ENCODE data around the gene PLEKHA4.

The PLEKHA4 gene

GRCh38 chr19:48822514-48822913, 45.9 kb downstream of the PLEKHA4 start:
- no peak for DNase-seq

GRCh38 chr19:48821633-48822032, 46.8 kb downstream of the PLEKHA4 start:
- DNase-seq, result no peak

GRCh38 chr19:48819366-48819816, 49.0 kb downstream of the PLEKHA4 start:
- DNase-seq, result no peak

- DNase-seq, result no peak
Measured at GRCh38 chr19:48818234-48818820, 50.1 kb downstream of the PLEKHA4 start.

GRCh38 chr19:48817585-48818124, 50.8 kb downstream of the PLEKHA4 start:
- no peak for DNase-seq

GRCh38 chr19:48815870-48816501, 52.4 kb downstream of the PLEKHA4 start:
- DNase-seq, result no peak

- DNase-seq, result no peak
Measured at GRCh38 chr19:48814895-48815294, 53.5 kb downstream of the PLEKHA4 start.

- DNase-seq, result no peak
Measured at GRCh38 chr19:48813123-48813913, 55.1 kb downstream of the PLEKHA4 start.

- peak; percentile 83 for DNase-seq
Measured at GRCh38 chr19:48812094-48812929, 56.1 kb downstream of the PLEKHA4 start.

- DNase-seq, result no peak
Measured at GRCh38 chr19:48810151-48810550, 58.3 kb downstream of the PLEKHA4 start.

- DNase-seq, result no peak
Measured at GRCh38 chr19:48807590-48808308, 60.7 kb downstream of the PLEKHA4 start.

- DNase-seq, result no peak
Measured at GRCh38 chr19:48806818-48807589, 61.4 kb downstream of the PLEKHA4 start.

GRCh38 chr19:48806518-48806817, 61.9 kb downstream of the PLEKHA4 start:
- peak; percentile 56 for DNase-seq

GRCh38 chr19:48805452-48805851, 63.0 kb downstream of the PLEKHA4 start:
- no peak for DNase-seq

- DNase-seq, result no peak
Measured at GRCh38 chr19:48804496-48804895, 63.9 kb downstream of the PLEKHA4 start.

- no peak for DNase-seq
Measured at GRCh38 chr19:48802623-48803022, 65.8 kb downstream of the PLEKHA4 start.

GRCh38 chr19:48799358-48800300, 68.8 kb downstream of the PLEKHA4 start:
- DNase-seq, result no peak

- DNase-seq, result no peak
Measured at GRCh38 chr19:48798937-48799336, 69.5 kb downstream of the PLEKHA4 start.

- DNase-seq, result no peak
Measured at GRCh38 chr19:48797103-48797502, 71.3 kb downstream of the PLEKHA4 start.

Data from stimulated activated CD8-positive, alpha-beta memory T cell treated with anti-CD3 and anti-CD28 coated beads, Interleukin-4, amount 100 ng/mL, for 48 hours (primary cell).